GM21825 (cell line): ENCODE results near the gene FAM20B.

Experiments used
- ATAC-seq: cut with Tn5 transposase; IDR thresholded peaks from one replicate; pipeline ENCODE4 v1.9.1; 2021; ENCODE audit warnings: mild to moderate bottlenecking, moderate library complexity; ENCODE audit not compliant: unreplicated experiment

Gene FAM20B

GRCh38 chr1:179046808-179047635 lies 21.3 kb downstream of the FAM20B start:
- no peak for ATAC-seq

GRCh38 chr1:179047636-179047997 lies 21.9 kb downstream of the FAM20B start:
- no peak for ATAC-seq

DNA sequence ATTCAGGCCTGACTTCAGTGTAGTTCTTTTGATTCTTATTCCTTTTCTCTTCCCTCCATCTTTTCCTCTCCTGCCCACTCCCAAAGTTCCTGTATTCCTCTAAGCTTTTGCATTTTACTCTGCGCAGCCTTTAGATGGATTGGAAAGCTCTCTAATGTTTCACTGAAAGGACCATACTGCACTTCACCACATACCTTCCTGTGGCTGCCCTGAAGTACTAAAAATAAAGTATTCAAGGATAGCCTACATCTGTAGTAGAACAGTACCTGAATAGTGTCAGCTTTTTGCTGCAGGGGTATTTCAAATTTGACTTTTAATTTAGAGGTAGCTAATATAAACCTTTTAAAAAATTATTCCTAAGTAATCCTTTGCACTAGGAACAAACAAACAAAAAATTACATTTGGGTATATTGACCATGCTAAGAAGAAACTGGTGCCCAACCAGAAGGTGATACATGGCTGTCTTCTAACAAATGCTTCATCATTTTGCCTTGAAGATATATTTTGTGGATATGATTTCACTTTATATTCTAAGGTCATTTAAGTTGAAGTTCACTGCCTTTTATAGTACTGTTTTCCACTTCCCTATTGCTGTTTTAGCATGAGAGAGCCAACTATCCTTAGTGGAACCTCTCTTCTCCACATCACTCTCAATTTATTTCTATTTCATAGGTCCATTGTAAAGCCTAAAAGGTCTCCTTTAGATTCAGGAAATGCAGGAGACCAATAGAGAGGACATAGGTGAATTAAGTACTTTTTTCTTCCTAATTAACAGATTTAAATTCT lies 22.8 kb downstream of the FAM20B start:
- ATAC-seq, result no peak

GRCh38 chr1:179052776-179053175 lies 27.1 kb downstream of the FAM20B start:
- no peak for ATAC-seq

- ATAC-seq, result no peak
Measured at GRCh38 chr1:179053486-179053885, 27.8 kb downstream of the FAM20B start.

DNA sequence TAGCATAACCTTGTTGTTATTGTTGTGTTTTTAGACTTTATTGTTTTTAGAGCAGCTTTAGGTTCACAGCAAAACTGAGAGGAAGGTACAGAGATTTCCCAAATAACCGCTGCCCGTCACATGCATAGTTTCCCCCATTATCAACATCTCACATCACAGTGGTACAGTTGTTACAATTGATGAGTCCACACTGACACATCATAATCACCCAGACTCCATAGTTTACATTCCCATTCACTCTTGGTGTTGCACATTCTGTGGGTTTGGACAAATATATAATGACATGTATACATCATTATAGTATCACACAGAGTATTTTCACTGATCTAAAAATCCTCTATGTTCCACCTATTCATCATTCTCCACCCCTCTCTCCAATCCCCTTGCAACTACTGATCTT lies 30.2 kb downstream of the FAM20B start:
- ATAC-seq, result no peak

- ATAC-seq, result no peak
Measured at GRCh38 chr1:179058487-179059483, 33.1 kb downstream of the FAM20B start.

GRCh38 chr1:179061360-179062282 lies 35.9 kb downstream of the FAM20B start:
- ATAC-seq, result no peak

GRCh38 chr1:179066471-179066870 lies 40.8 kb downstream of the FAM20B start:
- ATAC-seq, result no peak

DNA sequence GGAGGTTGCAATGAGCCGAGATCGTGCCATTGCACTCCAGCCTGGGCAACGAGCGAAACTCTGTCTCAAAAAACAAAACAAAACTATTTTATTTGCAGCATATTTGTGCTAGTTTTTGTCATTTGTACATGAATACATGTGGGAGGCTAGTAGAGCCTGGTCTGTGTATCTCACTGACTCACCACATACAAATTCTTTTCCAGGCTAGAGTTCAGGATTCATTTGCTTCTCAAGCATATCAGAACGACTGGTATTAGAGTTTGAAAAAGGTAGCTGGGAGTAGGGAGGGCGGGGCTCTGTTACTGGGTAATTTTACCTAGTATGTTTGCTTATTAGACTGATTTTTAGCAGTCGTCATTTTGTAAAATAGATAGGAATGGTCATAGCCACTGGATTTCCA lies 51.7 kb downstream of the FAM20B start:
- no peak for ATAC-seq

GRCh38 chr1:179079113-179079761 lies 53.5 kb downstream of the FAM20B start:
- ATAC-seq, result no peak

DNA sequence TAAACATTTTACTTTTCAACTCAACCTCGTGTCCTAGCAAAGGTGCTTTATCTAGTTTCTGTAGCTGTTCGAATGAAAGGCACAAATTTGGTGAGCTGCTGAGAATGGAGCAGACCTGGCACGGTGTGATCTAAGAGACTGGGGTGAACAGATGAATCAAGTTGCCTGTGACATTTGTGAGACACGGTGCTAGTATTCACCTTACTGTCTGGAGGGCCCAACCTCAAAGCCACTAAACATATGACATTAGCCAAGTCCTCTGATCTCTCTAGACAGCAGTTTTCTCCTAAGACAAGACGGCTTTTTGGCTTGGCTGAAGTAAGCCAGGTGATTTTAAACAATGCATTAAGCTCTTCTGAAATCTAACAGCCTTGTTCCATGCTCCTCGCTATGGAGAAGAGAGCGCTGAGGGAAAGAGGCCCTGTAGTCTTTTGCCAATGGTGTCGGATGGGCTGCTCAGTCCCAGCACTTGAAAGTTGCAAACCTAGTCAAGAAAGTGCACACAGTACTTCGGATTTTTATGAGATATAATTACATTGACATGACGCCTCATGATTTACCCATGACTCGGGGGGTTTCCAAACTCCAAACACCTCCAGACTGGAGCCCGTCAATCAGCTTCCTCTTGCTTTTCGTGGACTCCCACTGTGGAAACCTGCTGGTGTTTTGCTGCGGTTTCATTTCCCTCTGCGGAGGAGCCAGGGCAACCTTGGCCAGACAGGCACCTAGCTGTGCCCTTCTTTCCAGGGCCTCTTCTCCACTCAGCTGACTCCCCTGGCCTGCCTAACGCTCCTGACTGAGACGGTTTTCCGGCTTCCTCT lies 55.4 kb downstream of the FAM20B start:
- ATAC-seq, result peak; percentile 22

DNA sequence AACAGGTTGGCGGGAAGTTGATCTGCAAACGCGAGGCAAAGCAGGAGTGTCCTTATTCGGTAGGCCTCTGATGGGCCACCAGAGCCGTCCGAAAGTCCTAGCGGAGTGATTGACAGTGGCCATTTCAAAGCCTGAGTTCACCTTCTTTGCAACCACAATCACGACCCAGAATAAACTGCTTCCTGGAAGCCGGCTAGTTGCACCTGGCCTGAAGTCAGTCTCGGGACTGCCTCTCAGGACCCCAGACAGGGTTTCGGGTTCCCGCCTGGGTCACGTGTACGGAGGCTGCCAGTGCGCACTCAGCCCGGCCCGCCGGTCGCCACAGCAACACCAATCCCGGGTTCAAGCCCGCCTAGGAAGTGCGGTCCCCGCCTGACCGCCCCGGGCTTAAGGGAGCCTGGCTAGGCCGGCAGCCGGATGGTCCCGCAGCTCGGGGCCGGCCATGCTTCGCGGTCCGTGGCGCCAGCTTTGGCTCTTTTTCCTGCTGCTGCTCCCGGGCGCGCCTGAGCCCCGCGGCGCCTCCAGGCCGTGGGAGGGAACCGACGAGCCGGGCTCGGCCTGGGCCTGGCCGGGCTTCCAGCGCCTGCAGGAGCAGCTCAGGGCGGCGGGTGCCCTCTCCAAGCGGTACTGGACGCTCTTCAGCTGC lies 56.1 kb downstream of the FAM20B start, which contains the start of gene TOR3A:
TOR3A (plus strand) TSS at position 384 of the 646 bp plus-strand sequence; CDS start at position 443, 59 bp downstream.
- ATAC-seq, result peak; percentile 91

DNA sequence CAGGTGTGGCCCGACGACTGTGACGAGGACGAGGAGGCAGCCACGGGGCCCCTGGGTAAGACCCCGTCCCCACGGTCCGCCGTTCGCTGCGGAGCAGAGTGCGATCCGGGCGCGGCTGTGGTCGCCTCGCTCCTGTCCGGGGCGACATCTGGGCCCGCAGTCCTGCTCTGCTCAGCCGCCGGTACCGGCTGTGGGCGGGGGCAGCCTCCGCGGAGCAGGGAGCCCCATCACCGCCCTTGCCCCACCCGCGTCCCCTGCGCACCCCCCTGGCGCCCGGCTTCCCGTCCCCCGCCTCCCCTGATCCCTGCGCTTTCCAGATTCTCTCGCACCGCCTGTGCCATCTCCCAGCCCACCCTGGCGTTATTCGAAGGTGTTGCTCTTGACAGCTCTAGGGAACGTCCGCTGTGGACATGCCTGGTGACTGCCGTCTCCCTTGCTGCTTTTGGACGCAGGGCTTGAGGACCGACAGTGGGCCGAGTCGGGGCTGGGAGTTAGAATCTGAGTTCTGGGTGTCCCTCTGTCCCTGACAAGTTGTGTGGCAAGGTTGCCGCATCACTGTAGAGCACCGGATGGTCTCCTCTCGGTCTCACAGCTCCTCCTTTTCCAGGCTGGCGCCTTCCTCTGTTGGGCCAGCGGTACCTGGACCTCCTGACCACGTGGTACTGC lies 56.8 kb downstream of the FAM20B start:
- peak; percentile 15 for ATAC-seq

DNA sequence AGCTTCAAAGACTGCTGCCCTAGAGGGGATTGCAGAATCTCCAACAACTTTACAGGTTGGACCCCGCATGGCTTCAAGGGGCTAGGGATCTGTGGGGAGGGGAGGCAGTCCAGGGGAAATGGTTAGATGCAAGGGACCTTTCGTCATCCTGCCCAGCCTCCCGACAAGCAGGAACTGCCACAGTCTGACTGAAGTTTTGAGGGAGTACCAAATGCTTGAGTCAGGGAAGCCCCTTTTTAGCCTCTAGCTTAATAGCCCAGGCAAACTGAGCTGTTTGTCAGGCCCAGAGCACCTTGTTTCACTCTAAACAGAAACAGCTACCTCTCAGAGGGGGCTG lies 57.3 kb downstream of the FAM20B start:
- no peak for ATAC-seq

DNA sequence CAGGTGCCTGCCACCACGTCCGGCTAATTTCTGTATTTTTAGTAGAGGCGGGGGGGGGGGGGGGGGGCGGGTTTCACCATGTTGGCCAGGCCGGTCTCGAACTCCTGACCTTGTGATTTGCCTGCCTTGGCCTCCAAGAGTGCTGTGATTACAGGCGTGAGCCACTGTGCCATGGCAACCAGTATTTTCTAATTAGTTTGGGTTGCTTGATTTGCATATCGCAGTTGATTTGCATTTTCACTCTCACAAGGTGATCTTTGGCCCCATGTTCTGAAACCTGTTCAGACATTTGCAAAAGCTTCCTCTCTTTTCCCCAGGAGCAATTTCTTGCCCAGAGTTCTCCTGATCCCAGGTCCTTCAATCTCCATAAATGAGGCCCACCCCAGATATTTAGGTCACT lies 57.8 kb downstream of the FAM20B start:
- no peak for ATAC-seq

DNA sequence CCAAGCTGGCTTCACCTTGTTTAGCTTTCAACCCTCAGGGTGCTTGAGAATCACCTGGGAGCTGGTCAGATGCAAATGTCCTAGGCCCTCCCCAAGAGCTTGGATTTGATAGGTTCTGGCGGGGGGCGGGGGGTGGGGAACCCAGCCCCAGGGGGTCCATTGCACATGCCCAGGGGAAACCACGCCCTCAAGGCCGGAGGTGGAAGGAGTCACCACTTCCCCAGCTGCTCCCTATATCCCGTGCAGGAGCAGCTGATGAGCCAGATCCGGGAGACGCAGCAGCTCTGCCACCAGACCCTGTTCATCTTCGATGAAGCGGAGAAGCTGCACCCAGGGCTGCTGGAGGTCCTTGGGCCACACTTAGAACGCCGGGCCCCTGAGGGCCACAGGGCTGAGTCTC lies 62.0 kb downstream of the FAM20B start:
- no peak for ATAC-seq
